B cell (primary cell): ENCODE data around the gene MOK.

Experiments used
- CTCF ChIP-seq: fragments of 200-600 bp; IDR thresholded peaks from one replicate; pipeline ENCODE4 v1.8.0; 2022; ENCODE audit warnings: antibody characterized with exemption, mild to moderate bottlenecking
- EZH2 ChIP-seq: IDR thresholded peaks from 2 replicates; pipeline ENCODE4 v1.6.1; 2012; ENCODE audit warnings: borderline replicate concordance, low read depth, mild to moderate bottlenecking, moderate library complexity, low read length; ENCODE audit not compliant: insufficient read depth, poor library complexity, severe bottlenecking

GRCh38 chr14:102248121-102248520 lies 56.8 kb downstream of the MOK start:
- no peak for TF ChIP-seq CTCF
- no peak for TF ChIP-seq EZH2
